Endothelial cell of umbilical vein (primary cell): ENCODE measurements around the gene ZNF644. TPM values are rescaled to one million over a fixed set of nuclear protein-coding genes. Genes with fewer than 3 reads are reported as not detected.
"Not testable (repeated sequence)": the region's sequence is repeated elsewhere in the genome, so short reads cannot be mapped to it uniquely, and the experiment has no call there.

Experiments used
- BruUV-seq: library from RNA; stranded (reverse); fragments of 400-500 nt; replicated peaks from 2 replicates; lab custom pipeline; 2021; lab: Mats Ljungman, UMichigan
- CTCF ChIA-PET: fragments of 300-600, 350-600 bp; sonication (Branson Sonifier 250); formaldehyde crosslinking; loops from one replicate; lab custom pipeline; 2021; ENCODE audit warnings: antibody characterized with exemption, inconsistent platforms; lab: Charles Lee
- POLR2A ChIA-PET: fragments of 300-600, 350-600 bp; sonication (Branson Sonifier 250); formaldehyde crosslinking; loops from one replicate; lab custom pipeline; 2021; ENCODE audit warnings: antibody characterized with exemption, inconsistent platforms; lab: Charles Lee
- DNase-seq: peaks from one replicate; pipeline ENCODE4 v3.0.0-alpha.2; 2011; ENCODE audit warnings: low read depth, low spot score
- FAIRE-seq: peaks from 2 replicates; lab custom pipeline; 2011; peaks lifted over from hg19 to GRCh38; lab: Jason Lieb, UNC
- H2AFZ ChIP-seq: 2 replicates; pipeline ENCODE4 v1.6.0; 2012; ENCODE audit warnings: low read depth, low read length, control low read depth, inconsistent platforms
- H3K27ac ChIP-seq: 2 replicates; pipeline ENCODE4 v1.5.1; 2011; ENCODE audit warnings: low read depth, mild to moderate bottlenecking, control low read depth, low read length, moderate library complexity; ENCODE audit not compliant: insufficient read depth
- H3K27me3 ChIP-seq, 2 experiments: 2 replicates each; pipeline versions ENCODE4 v1.6.0 to v1.6.1; 2011; ENCODE audit warnings: low read length in 2 of 2, mixed read lengths in 1 of 2; ENCODE audit not compliant: control insufficient read depth in 2 of 2, insufficient read depth in 2 of 2
- H3K36me3 ChIP-seq, 2 experiments: 2 replicates in 1 of 2; 3 replicates in 1 of 2; pipeline ENCODE4 v1.5.1; 2011; ENCODE audit warnings: low read length in 2 of 2, mild to moderate bottlenecking in 1 of 2, moderate library complexity in 1 of 2; ENCODE audit not compliant: control insufficient read depth in 2 of 2, insufficient read depth in 2 of 2; ENCODE audit errors: extremely low read depth in 1 of 2
- H3K4me1 ChIP-seq: 3 replicates; pipeline ENCODE4 v1.5.1; 2011; ENCODE audit warnings: mild to moderate bottlenecking, low read length; ENCODE audit not compliant: control insufficient read depth, insufficient read depth; ENCODE audit errors: extremely low read depth
- H3K4me2 ChIP-seq: 2 replicates; pipeline ENCODE4 v1.6.1; 2011; ENCODE audit warnings: low read length, control low read depth, mixed read lengths; ENCODE audit not compliant: insufficient read depth
- H3K4me3 ChIP-seq, 3 experiments: fragments of 200-600 bp in 1 of 3; sonication (generic), shearing (Covaris generic) in 1 of 3; replicated peaks in 1 of 3; 2 replicates each; pipeline ENCODE4 v1.5.1; 2011 to 2016; ENCODE audit warnings: control low read depth in 3 of 3, low read length in 3 of 3, mild to moderate bottlenecking in 2 of 3, inconsistent platforms in 1 of 3, low read depth in 1 of 3, moderate library complexity in 1 of 3; ENCODE audit not compliant: insufficient read depth in 1 of 3
- H3K79me2 ChIP-seq: 2 replicates; pipeline ENCODE4 v1.6.0; 2012; ENCODE audit warnings: low read length, inconsistent platforms; ENCODE audit not compliant: control insufficient read depth, insufficient read depth
- H3K9ac ChIP-seq: replicated peaks from 2 replicates; pipeline ENCODE3; 2011; ENCODE audit warnings: low read length, control low read depth; ENCODE audit not compliant: insufficient read depth; ENCODE audit errors: extremely low read depth
- H3K9me1 ChIP-seq: replicated peaks from 3 replicates; pipeline ENCODE4 v1.6.0; 2011; ENCODE audit warnings: mild to moderate bottlenecking, low read length; ENCODE audit not compliant: control insufficient read depth, insufficient read depth; ENCODE audit errors: extremely low read depth
- H3K9me3 ChIP-seq: replicated peaks from 2 replicates; pipeline ENCODE4 v1.5.1; 2012; ENCODE audit warnings: low read length, inconsistent platforms; ENCODE audit not compliant: control insufficient read depth, insufficient read depth
- H4K20me1 ChIP-seq: replicated peaks from 2 replicates; pipeline ENCODE3; 2011; ENCODE audit warnings: mild to moderate bottlenecking, low read length; ENCODE audit not compliant: control insufficient read depth, insufficient read depth; ENCODE audit errors: extremely low read depth
- CTCF ChIP-seq, 2 donors: IDR thresholded peaks; 1 replicate in 1 of 2; 2 replicates in 1 of 2; pipeline ENCODE4 v1.5.1; 2011; ENCODE audit warnings: low read length in 2 of 2, mild to moderate bottlenecking in 2 of 2, moderate library complexity in 2 of 2, control low read depth in 1 of 2, inconsistent platforms in 1 of 2, low read depth in 1 of 2; ENCODE audit not compliant: insufficient read depth in 1 of 2; ENCODE audit errors: extremely low read depth in 1 of 2
- EZH2 ChIP-seq: IDR thresholded peaks from 2 replicates; pipeline ENCODE4 v1.6.1; 2012; ENCODE audit warnings: borderline replicate concordance, low read depth, mild to moderate bottlenecking, moderate library complexity, low read length, inconsistent platforms; ENCODE audit not compliant: severe bottlenecking
- FOS ChIP-seq: IDR thresholded peaks from 2 replicates; pipeline ENCODE4 v1.6.1; 2011; ENCODE audit warnings: mild to moderate bottlenecking, low read length, moderate library complexity, borderline replicate concordance; ENCODE audit not compliant: insufficient read depth
- GATA2 ChIP-seq: IDR thresholded peaks from 2 replicates; pipeline ENCODE4 v1.7.0; 2011; ENCODE audit warnings: low read depth, mild to moderate bottlenecking, moderate library complexity, mixed read lengths, low read length; ENCODE audit not compliant: insufficient read length, insufficient read depth
- JUN ChIP-seq: IDR thresholded peaks from 2 replicates; pipeline ENCODE4 v1.6.1; 2011; ENCODE audit warnings: borderline replicate concordance, low read depth; ENCODE audit not compliant: insufficient read length, insufficient read depth
- MAX ChIP-seq: IDR thresholded peaks from 2 replicates; pipeline ENCODE4 v1.6.1; 2011; ENCODE audit not compliant: insufficient read depth, insufficient read length
- MYC ChIP-seq: IDR thresholded peaks from one replicate; pipeline ENCODE4 v1.6.1; 2011; ENCODE audit warnings: mild to moderate bottlenecking, low read depth, low read length
- POLR2A ChIP-seq: IDR thresholded peaks from 2 replicates; pipeline ENCODE4 v1.6.1; 2012; ENCODE audit warnings: low read depth, mild to moderate bottlenecking, control low read depth, low read length
- POLR2AphosphoS5 ChIP-seq: IDR thresholded peaks from 2 replicates; pipeline ENCODE4 v1.6.1; 2012; ENCODE audit warnings: low read depth, mild to moderate bottlenecking, control low read depth, low read length, moderate library complexity; ENCODE audit not compliant: insufficient read depth
- dilution Hi-C: fragments of 300-500 bp; cut with MboI; formaldehyde crosslinking; loops from one replicate; pipeline ENCODE4 v1.15.0; 2019; ENCODE audit warnings: low sequenced_read_pairs; ENCODE audit not compliant: extremely low pct_ligation_motif_present
- intact Hi-C: fragments of 100-400 bp; cut with micrococcal nuclease; formaldehyde crosslinking; loops from one replicate; pipeline ENCODE4 v1.10.0; 2022
- polyA plus RNA-seq, 4 experiments: library from polyadenylated mRNA; depleted of rRNA in 3 of 4; stranded (reverse) in 3 of 4; unstranded in 1 of 4; fragments of >200 nt; gene quantifications; 2 replicates each; pipeline versions ENCODE4 v1.2.1 to v1.2.3, GENCODE V29; 2011 to 2012; ENCODE audit warnings: missing spikeins in 1 of 4
- total RNA-seq: library from RNA; stranded (reverse); gene quantifications from 2 replicates; pipeline ENCODE4 v1.2.3, GENCODE V29; 2021

Gene ZNF644
- total and polyA plus RNA-seq, 2 donors (not counting 3 experiments of a cell fraction or from before 2014, with no cell fraction given), result 7.2 to 47.0 TPM

GRCh38 chr1:91042372-91042771 is 20.5 kb upstream of the ZNF644 start:
- H3K9ac ChIP-seq, H3K27ac ChIP-seq, H3K79me2 ChIP-seq, H3K4me2 ChIP-seq, FAIRE-seq, DNase-seq, CTCF ChIA-PET, H3K27me3 ChIP-seq, H3K9me1 ChIP-seq, intact Hi-C loops, dilution Hi-C loops, H3K4me1 ChIP-seq, H4K20me1 ChIP-seq, H3K9me3 ChIP-seq, H3K36me3 ChIP-seq, POLR2A ChIA-PET, H2AFZ ChIP-seq, BruUV-seq, H3K4me3 ChIP-seq: not testable (repeated sequence)

GRCh38 chr1:91038582-91038981 is 16.7 kb upstream of the ZNF644 start:
- Histone ChIP-seq H3K27ac (no peak overlapping the region), H3K4me3 (no peak overlapping the region), H3K9me3 (no peaks in the 10 kb centered on the region), H3K27me3 (no peaks in the 10 kb centered on the region), H3K4me1 (no peaks in the 10 kb centered on the region), H3K36me3 (no peaks in the 10 kb centered on the region), H2AFZ (no peak overlapping the region), H3K9me1 (no peaks in the 10 kb centered on the region), H4K20me1 (no peaks in the 10 kb centered on the region), H3K4me2 (no peak overlapping the region), H3K79me2 (no peaks in the 10 kb centered on the region), H3K9ac (no peak overlapping the region)
- dilution Hi-C loops (no loop called here), intact Hi-C loops (no loop called here)
- TF ChIP-seq CTCF (IDR thresholded peaks at IDR 0.05; ENCODE audit: extremely low read depth in 1 of 2, insufficient read depth in 1 of 2, low read depth in 1 of 2, low read length in 2 of 2) (no peak), FOS (no peak), POLR2A (no peak), JUN (no peak), POLR2AphosphoS5 (no peak), EZH2 (no peak), MAX (no peak), GATA2 (no peak), MYC (no peak)
- DNase-seq, result no peak
- FAIRE-seq, result no peak
- POLR2A ChIA-PET, result no interaction called here
- no TSS peak for BruUV-seq
- CTCF ChIA-PET, result no interaction called here
